WTC11 (cell line): ENCODE measurements around the gene MXD3. TPM values are rescaled to one million over a fixed set of nuclear protein-coding genes. Genes with fewer than 3 reads are reported as not detected.

ENCODE experiments used
- ATAC-seq: fragments of 200-7000 bp; cut with Tn5 transposase; 2 replicates; pipeline ENCODE4 v1.10.0; 2021; ENCODE audit warnings: mild to moderate bottlenecking, moderate library complexity
- CTCF ChIA-PET: fragments of 300-600 bp; sonication (Branson Sonifier 250); formaldehyde crosslinking; loops from one replicate; lab custom pipeline; 2021; ENCODE audit warnings: antibody characterized with exemption; lab: Charles Lee
- POLR2A ChIA-PET: fragments of 350-600 bp; sonication (Branson Sonifier 250); formaldehyde crosslinking; loops from one replicate; lab custom pipeline; 2021; ENCODE audit warnings: antibody characterized with exemption; lab: Charles Lee
- DNase-seq: peaks from one replicate; pipeline ENCODE4 v3.0.0; 2021; ENCODE audit warnings: low spot score
- H3K27ac Mint-ChIP-seq: 2 replicates; pipeline ENCODE4 v1.8.0; 2021; ENCODE audit warnings: mixed read lengths
- H3K27me3 Mint-ChIP-seq: 2 replicates; pipeline ENCODE4 v1.8.0; 2021; ENCODE audit warnings: low read depth, mild to moderate bottlenecking, moderate library complexity, mixed read lengths
- H3K36me3 Mint-ChIP-seq: 2 replicates; pipeline ENCODE4 v1.8.0; 2021; ENCODE audit warnings: mixed read lengths
- H3K4me1 Mint-ChIP-seq: 2 replicates; pipeline ENCODE4 v1.8.0; 2022; ENCODE audit warnings: mixed read lengths
- H3K4me3 Mint-ChIP-seq: 2 replicates; pipeline ENCODE4 v1.8.0; 2021; ENCODE audit warnings: mild to moderate bottlenecking, moderate library complexity, mixed read lengths
- H3K9me3 Mint-ChIP-seq: 2 replicates; pipeline ENCODE4 v1.8.0; 2021; ENCODE audit warnings: mixed read lengths
- AFF4 ChIP-seq: sonication (generic); formaldehyde crosslinking; IDR thresholded peaks from 2 replicates; pipeline ENCODE4 v1.8.1; 2023; ENCODE audit warnings: mild to moderate bottlenecking, missing genetic modification reagents, borderline replicate concordance
- ARID4B ChIP-seq: sonication (generic); formaldehyde crosslinking; IDR thresholded peaks from 2 replicates; pipeline ENCODE4 v1.8.0; 2023; ENCODE audit warnings: missing genetic modification reagents, mild to moderate bottlenecking, borderline replicate concordance
- FOXP4 ChIP-seq: sonication (generic); formaldehyde crosslinking; IDR thresholded peaks from 2 replicates; pipeline ENCODE4 v1.8.0; 2022; ENCODE audit warnings: mild to moderate bottlenecking, missing genetic modification reagents
- GABPB1 ChIP-seq: sonication (generic); formaldehyde crosslinking; IDR thresholded peaks from 2 replicates; pipeline ENCODE4 v1.8.1; 2023; ENCODE audit warnings: mild to moderate bottlenecking, missing genetic modification reagents
- IRF1 ChIP-seq: sonication (generic); formaldehyde crosslinking; IDR thresholded peaks from 2 replicates; pipeline ENCODE4 v1.8.0; 2023; ENCODE audit warnings: missing genetic modification reagents
- NFE2L1 ChIP-seq: sonication (generic); formaldehyde crosslinking; IDR thresholded peaks from 2 replicates; pipeline ENCODE4 v1.8.1; 2023; ENCODE audit warnings: missing genetic modification reagents
- NR3C1 ChIP-seq: sonication (generic); formaldehyde crosslinking; conservative IDR thresholded peaks from 2 replicates; pipeline ENCODE4 v1.8.1; 2023; ENCODE audit warnings: low read depth, mild to moderate bottlenecking, missing genetic modification reagents
- SOX15 ChIP-seq: fragments of 250-450 bp; sonication (Bioruptor Pico); IDR thresholded peaks from 2 replicates; pipeline ENCODE4 v1.9.0; 2021; ENCODE audit warnings: mild to moderate bottlenecking
- SP1 ChIP-seq: sonication (generic); formaldehyde crosslinking; conservative IDR thresholded peaks from 2 replicates; pipeline ENCODE4 v1.8.1; 2022; ENCODE audit warnings: missing genetic modification reagents
- USF1 ChIP-seq: sonication (generic); formaldehyde crosslinking; IDR thresholded peaks from 2 replicates; pipeline ENCODE4 v1.8.0; 2022; ENCODE audit warnings: mild to moderate bottlenecking, missing genetic modification reagents
- USF2 ChIP-seq: sonication (generic); formaldehyde crosslinking; IDR thresholded peaks from 2 replicates; pipeline ENCODE4 v1.8.1; 2023; ENCODE audit warnings: mild to moderate bottlenecking, missing genetic modification reagents, moderate library complexity
- ZMAT4 ChIP-seq: fragments of 250-450 bp; sonication (Bioruptor Pico); IDR thresholded peaks from 2 replicates; pipeline ENCODE4 v1.9.0; 2021; ENCODE audit warnings: mild to moderate bottlenecking
- ZNF138 ChIP-seq: sonication (generic); formaldehyde crosslinking; conservative IDR thresholded peaks from 2 replicates; pipeline ENCODE4 v1.8.1; 2022; ENCODE audit warnings: mild to moderate bottlenecking, moderate library complexity, missing genetic modification reagents
- ZNF281 ChIP-seq: sonication (generic); formaldehyde crosslinking; IDR thresholded peaks from 2 replicates; pipeline ENCODE4 v1.8.0; 2023; ENCODE audit warnings: mild to moderate bottlenecking, missing genetic modification reagents
- ZNF416 ChIP-seq: fragments of 250-450 bp; sonication (Bioruptor Pico); IDR thresholded peaks from 2 replicates; pipeline ENCODE4 v1.9.0; 2021; ENCODE audit warnings: mild to moderate bottlenecking, inconsistent platforms
- ZNF671 ChIP-seq: fragments of 250-450 bp; sonication (Bioruptor Pico); IDR thresholded peaks from 2 replicates; pipeline ENCODE4 v1.8.0; 2021; ENCODE audit warnings: mild to moderate bottlenecking
- total RNA-seq: library from RNA; stranded (reverse); gene quantifications from 3 replicates; pipeline ENCODE4 v1.2.3, GENCODE V29; 2021

The MXD3 gene
- total RNA-seq, 1 experiment from 2014 or later = 25.7 TPM

- H3K27me3 Mint-ChIP-seq = peaks cover 28% of the 10 kb centered on the region
- peak overlapping the region; percentile 42 for H3K4me3 Mint-ChIP-seq
- H3K27ac Mint-ChIP-seq = no peak overlapping the region
- H3K9me3 Mint-ChIP-seq = peaks cover 14% of the 10 kb centered on the region
- no peak for ATAC-seq
- no peak for TF ChIP-seq USF2 (CRISPR knock-in tag)
- no peak for TF ChIP-seq SOX15
- no peak for TF ChIP-seq ARID4B (CRISPR knock-in tag)
- TF ChIP-seq ZNF416 = no peak
- TF ChIP-seq NFE2L1 (CRISPR knock-in tag) = no peak
- no peak for TF ChIP-seq NR3C1 (CRISPR knock-in tag)
- TF ChIP-seq IRF1 = no peak
- no peak for TF ChIP-seq SP1 (CRISPR knock-in tag)
- TF ChIP-seq ZNF671 (CRISPR knock-in tag) = no peak
- no peak for TF ChIP-seq GABPB1 (CRISPR knock-in tag)
- TF ChIP-seq AFF4 = no peak
- no peak for TF ChIP-seq USF1
- TF ChIP-seq ZNF138 (CRISPR knock-in tag) = no peak
- TF ChIP-seq FOXP4 (CRISPR knock-in tag) = no peak
- TF ChIP-seq ZNF281 = no peak
- no peak for TF ChIP-seq ZMAT4 (CRISPR knock-in tag)
- CTCF ChIA-PET = interaction anchor here (0.6 to 4.7 kb wide), 9 partner anchors 14 to 104 kb away, joined by 4 to 51 read pairs (median 7); partner anchors contain the start of gene GRK6
- H3K36me3 Mint-ChIP-seq = peaks cover 10% of the 10 kb centered on the region
- POLR2A ChIA-PET = no interaction called here
- H3K4me1 Mint-ChIP-seq = peaks cover 25% of the 10 kb centered on the region
- no peak for DNase-seq
These were observed 41.4 kb upstream of the MXD3 start for GRCh38 chr5:177353093-177353492.
